ENCODE measurements around the gene RCAN2. TPM values are rescaled to one million over a fixed set of nuclear protein-coding genes. Genes with fewer than 3 reads are reported as not detected.

RCAN2 gene
- total RNA-seq, 1 experiment from 2014 or later: 0.05 TPM

DNA sequence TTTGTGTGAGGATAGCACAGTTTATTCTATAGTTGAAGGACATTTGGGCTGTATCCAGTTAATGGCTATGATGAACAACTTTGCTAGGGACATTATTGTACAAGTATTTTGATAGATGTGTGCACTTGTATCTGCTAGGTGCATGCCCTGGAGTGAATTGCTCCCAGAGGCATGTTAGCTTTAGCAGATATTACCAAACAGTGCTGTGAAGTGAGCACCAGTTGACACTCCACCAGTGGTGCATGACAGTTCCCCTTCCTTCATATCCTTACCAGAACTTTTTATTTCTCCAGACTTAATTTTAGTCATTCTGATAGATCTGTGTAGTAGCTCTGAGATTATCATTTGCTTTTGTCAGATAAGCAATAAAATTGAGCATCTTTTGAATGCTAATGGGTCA lies 271.6 kb downstream of the RCAN2 start:
- no peak for TF ChIP-seq SIN3A (IDR thresholded peaks at IDR 0.05; ENCODE audit: borderline replicate concordance, insufficient read depth, low read depth, low read length)
- TF ChIP-seq POLR2AphosphoS5 (IDR thresholded peaks at IDR 0.05; ENCODE audit: low read depth, low read length): no peak
- no peak for TF ChIP-seq CTCF (IDR thresholded peaks at IDR 0.05)
- no peak for TF ChIP-seq TCF7L2 (IDR thresholded peaks at IDR 0.05; ENCODE audit: low read depth, low read length)
- TF ChIP-seq REST (IDR thresholded peaks at IDR 0.05; ENCODE audit: insufficient read depth in 1 of 2, low read depth in 2 of 2, low read length in 1 of 2): no peak
- H3K36me3 ChIP-seq (ENCODE audit: control insufficient read depth, insufficient read depth, low read length): no peaks in the 10 kb centered on the region
- ATAC-seq: no peak
- intact Hi-C loops (cut with micrococcal nuclease; ENCODE audit: unreplicated experiment) (loop anchor here (5.0 kb wide), 2 partner anchors 127 to 408 kb away; no protein-coding TSS in a partner anchor), in situ Hi-C loops (cut with HindIII; ENCODE audit: low pct_unique_long_range_greater_than_20kb, low sequenced_read_pairs) (no loop called here)
- 0 out of 2 replicates have a peak, but pooled peaks cover 2% of the 10 kb centered on the region for H3K27me3 ChIP-seq (ENCODE audit: control insufficient read depth, insufficient read depth, low read length)
- CTCF ChIA-PET: no interaction called here
- no peaks in the 10 kb centered on the region for H3K9me3 ChIP-seq (ENCODE audit: control insufficient read depth, insufficient read depth, low read depth, low read length)
- no peak overlapping the region for H3K4me3 ChIP-seq (ENCODE audit: low read depth in 2 of 2, low read length in 2 of 2)
- BruUV-seq (replicated peaks): no TSS peak
- no peak for DNase-seq (ENCODE audit: low read depth, low spot score)
- POLR2A ChIA-PET: no interaction called here
- H3K27ac ChIP-seq (ENCODE audit: low read length): no peak overlapping the region
- H3K4me1 ChIP-seq (ENCODE audit: control insufficient read depth, insufficient read depth, low read length): no peaks in the 10 kb centered on the region

- intact Hi-C loops (cut with micrococcal nuclease; ENCODE audit: unreplicated experiment): no loop called here
- CTCF ChIA-PET: no interaction called here
- POLR2A ChIA-PET: no interaction called here
- Histone ChIP-seq H3K4me3 (ENCODE audit: low read depth in 2 of 2, low read length in 2 of 2) (no peak overlapping the region), H3K9me3 (ENCODE audit: control insufficient read depth, insufficient read depth, low read depth, low read length) (no peaks in the 10 kb centered on the region), H3K4me1 (ENCODE audit: control insufficient read depth, insufficient read depth, low read length) (no peaks in the 10 kb centered on the region), H3K36me3 (ENCODE audit: control insufficient read depth, insufficient read depth, low read length) (no peaks in the 10 kb centered on the region), H3K27me3 (ENCODE audit: control insufficient read depth, insufficient read depth, low read length) (0 out of 2 replicates have a peak, but pooled peaks cover 2% of the 10 kb centered on the region), H3K27ac (ENCODE audit: low read length) (no peak overlapping the region)
- ATAC-seq: no peak
- no TSS peak for BruUV-seq (replicated peaks)
- in situ Hi-C loops (cut with HindIII; ENCODE audit: low pct_unique_long_range_greater_than_20kb, low sequenced_read_pairs): no loop called here
- no peak for DNase-seq (ENCODE audit: low read depth, low spot score)
- TF ChIP-seq TCF7L2 (IDR thresholded peaks at IDR 0.05; ENCODE audit: low read depth, low read length) (no peak), SIN3A (IDR thresholded peaks at IDR 0.05; ENCODE audit: borderline replicate concordance, insufficient read depth, low read depth, low read length) (no peak), REST (IDR thresholded peaks at IDR 0.05; ENCODE audit: insufficient read depth in 1 of 2, low read depth in 2 of 2, low read length in 1 of 2) (no peak), POLR2AphosphoS5 (IDR thresholded peaks at IDR 0.05; ENCODE audit: low read depth, low read length) (no peak), CTCF (IDR thresholded peaks at IDR 0.05) (no peak)
Observed at GRCh38 chr6:46218457-46218856, 272.8 kb downstream of the RCAN2 start.
